Activated CD4-positive, alpha-beta T cell treated with anti-CD3 and anti-CD28 coated beads for 48 hours (primary cell): ENCODE data around the gene IGFBP2.

Experiments
- DNase-seq: peaks from one replicate; pipeline ENCODE4 v3.0.0-alpha.2; 2020

The IGFBP2 gene

GRCh38 chr2:216616083-216616678 is 17.0 kb upstream of the IGFBP2 start:
- no peak for DNase-seq

DNA sequence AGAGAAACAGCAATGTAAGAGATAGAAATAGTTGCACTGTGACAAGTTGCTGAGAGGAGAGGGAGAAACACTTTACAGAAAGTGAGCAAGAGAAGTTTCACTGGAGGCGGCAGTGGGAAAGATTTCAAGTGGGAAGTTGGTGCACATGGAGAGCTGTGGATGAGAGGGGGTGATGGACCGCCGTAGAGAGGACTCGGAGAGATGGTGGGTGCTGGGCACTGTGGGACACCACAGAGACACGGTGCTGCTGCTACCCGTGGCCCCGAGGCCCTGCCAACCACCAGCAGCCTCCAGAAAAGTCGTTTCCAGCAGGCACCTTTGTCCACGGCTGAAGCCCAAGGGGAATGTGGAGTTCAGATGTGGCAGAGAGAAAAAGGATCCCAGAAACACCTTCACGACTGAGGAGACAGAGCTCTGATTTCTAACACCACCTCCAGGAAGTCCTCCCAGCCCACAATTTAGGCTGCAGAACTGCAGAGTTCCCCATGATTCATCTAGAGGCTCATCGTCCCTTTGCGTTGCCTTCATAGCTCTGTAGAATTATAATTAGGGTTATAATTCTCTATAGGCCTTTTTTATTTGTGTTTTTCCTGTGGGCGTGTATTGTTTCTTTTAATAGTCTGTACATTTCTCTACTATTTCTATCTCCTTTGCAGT is 15.9 kb upstream of the IGFBP2 start:
- DNase-seq = no peak

GRCh38 chr2:216618785-216619184 is 14.4 kb upstream of the IGFBP2 start:
- DNase-seq = no peak

GRCh38 chr2:216619411-216620393 is 13.5 kb upstream of the IGFBP2 start:
- peak; percentile 4 for DNase-seq

- DNase-seq = no peak
Measured at GRCh38 chr2:216620786-216621185, 12.4 kb upstream of the IGFBP2 start.

DNA sequence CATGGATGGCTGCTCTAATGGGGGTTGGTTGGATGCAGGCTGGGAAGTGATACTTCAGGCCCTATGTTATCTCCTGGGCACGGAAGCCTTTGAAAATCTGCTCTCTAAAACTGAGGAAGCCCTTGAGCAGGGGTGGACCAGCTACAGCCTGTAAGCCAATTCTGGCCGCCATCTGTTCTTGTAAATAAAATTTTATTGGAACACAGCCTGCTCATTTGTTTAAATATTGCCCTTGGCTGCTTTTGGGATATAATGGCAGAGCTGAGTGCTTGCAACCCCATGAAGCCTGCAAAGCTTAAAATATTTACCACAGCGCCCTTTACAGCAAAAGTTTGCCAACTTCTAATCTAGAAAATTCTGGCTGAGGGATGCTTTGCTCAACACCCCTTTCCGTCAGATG is 11.9 kb upstream of the IGFBP2 start:
- DNase-seq = no peak

DNA sequence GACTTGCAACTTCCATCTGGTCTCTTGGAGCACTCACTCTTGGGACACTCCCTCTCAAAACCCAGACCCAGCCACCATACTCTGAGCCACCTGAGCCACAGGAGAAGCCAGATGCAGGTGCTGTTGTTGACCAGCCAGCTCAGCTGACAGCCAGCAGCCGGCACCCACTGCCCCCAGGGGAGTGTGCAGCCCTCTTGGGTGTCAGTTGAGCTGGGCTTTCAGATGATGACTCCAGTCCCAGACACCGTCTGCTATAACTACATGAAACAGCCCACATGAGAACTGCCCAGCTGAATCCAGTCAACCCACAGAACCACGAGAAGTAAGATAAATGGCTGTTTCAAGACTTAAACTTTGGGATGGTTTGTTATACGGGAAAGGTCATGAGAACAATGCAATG is 10.7 kb upstream of the IGFBP2 start:
- DNase-seq = no peak

DNA sequence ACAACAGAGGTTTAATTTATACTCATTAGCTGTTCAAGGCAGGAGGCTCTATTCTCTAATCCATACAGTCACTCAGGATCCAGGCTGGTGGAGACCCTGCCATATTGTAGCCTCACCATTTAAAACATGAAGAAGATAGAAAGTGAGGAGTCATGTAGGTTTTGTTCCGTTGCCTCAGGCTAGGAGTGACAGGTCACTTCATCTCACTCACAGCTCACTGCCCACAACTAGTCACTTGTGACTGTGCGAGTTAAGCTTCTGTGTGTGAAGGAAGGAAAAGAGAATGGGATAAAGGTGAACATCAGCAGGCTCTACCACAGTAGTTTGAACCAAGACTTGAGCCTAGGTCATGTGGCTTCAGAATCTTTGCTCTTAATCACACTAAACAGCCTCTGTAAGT is 9.0 kb upstream of the IGFBP2 start:
- no peak for DNase-seq

DNA sequence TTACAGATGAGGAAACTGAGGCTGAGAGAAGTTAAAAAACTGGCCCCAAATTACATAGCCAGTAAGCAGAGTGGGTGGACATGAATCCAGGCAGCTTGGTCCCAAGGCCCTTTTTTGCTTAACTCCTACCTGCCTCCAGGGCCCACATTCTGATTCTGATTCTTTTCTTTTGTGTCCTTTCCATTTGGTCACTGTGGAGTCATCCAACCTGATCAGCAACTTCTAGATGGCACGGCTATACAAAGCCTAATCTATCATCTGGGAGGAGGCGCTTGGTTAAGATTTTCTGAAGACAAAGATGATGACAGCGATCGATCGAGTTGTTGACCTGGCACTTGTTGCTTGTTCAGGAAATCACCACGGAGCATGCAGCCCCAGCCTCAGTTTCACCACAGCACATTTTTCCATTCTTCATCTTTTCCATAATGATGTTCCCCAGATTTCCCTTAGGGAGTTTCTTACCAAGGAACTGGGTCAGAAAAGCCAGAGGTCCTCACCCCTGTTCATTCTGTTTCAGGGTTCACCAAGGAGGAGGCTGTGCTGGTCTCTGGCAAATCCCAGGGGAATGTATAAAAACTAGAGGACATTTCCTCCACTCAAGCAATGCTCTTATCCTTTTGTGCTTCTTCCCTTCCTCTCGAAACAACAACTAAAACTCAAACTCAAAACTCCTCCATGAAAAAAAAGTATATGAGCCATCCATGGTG is 6.9 kb upstream of the IGFBP2 start:
- no peak for DNase-seq

- no peak for DNase-seq
Measured at GRCh38 chr2:216626875-216627245, 6.4 kb upstream of the IGFBP2 start.

DNA sequence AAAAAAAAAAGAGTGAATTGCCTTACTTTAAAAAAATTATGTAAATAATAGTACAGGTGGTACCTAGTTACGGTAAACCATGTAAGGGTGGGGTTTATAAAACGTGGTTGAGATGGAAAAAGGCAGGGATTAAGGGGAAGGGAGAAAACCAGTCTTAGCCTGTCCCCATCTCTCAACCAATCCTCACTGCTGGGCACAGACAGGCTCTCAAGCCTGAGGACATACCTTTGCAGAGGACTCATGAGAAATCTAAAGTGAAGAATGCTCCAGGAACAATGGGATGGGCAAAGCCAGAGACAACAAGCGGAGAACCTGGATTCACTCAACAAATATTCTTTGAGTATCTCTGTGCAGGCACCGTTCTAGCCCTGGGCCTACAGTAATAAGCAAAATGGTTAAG is 3.4 kb upstream of the IGFBP2 start:
- no peak for DNase-seq

DNA sequence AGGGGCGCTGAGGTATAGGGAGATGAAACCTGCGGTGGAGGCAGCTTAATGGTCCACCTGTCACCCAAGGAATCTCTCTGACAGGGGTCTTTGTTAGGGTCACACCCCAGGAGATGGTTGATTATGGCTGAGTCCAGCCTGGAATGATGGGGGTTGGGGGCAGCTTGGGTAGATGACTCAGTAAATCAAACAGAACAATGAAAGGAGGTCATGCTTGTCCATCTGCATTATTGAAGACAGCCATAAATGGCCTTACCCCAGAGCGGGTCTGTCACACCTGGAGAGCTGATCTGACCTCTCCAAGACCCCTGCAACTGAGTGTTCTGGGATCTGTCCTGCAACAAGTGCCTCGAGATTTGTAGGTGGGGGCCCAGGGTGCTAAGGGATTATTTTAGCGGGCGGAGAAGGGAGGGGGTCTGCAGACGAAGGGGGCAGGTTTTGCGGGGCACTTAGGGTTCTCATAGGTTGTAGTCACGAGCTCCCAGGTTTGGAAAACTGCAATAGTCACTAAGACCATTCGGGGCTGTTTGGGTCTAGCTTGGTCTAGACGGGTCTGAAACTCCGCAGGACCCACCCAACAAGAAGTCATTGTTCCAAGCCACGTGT is 771 bp upstream of the IGFBP2 start:
- no peak for DNase-seq

DNA sequence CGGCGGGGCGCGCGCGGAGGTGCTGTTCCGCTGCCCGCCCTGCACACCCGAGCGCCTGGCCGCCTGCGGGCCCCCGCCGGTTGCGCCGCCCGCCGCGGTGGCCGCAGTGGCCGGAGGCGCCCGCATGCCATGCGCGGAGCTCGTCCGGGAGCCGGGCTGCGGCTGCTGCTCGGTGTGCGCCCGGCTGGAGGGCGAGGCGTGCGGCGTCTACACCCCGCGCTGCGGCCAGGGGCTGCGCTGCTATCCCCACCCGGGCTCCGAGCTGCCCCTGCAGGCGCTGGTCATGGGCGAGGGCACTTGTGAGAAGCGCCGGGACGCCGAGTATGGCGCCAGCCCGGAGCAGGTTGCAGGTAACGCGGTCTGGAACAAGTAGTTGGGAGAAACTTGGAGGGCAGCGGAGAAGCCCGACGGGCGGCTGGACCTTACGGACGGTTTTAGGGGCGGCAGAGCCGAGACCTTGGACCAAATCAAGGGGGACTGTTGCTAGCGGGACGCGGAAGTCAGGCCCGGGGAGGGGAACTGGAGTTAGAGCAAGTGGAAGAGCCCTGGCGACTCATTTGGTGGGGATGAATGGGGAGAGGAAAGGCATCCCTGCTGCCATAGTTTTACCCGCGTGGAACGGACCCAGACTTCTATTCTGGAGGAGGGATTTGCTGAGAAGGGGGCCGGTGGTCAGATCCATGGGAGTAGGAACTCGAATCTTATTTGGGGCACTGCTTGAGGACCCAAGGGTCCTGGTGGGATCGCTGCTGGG is 573 bp downstream of the IGFBP2 start:
- DNase-seq = peak; percentile 4

DNA sequence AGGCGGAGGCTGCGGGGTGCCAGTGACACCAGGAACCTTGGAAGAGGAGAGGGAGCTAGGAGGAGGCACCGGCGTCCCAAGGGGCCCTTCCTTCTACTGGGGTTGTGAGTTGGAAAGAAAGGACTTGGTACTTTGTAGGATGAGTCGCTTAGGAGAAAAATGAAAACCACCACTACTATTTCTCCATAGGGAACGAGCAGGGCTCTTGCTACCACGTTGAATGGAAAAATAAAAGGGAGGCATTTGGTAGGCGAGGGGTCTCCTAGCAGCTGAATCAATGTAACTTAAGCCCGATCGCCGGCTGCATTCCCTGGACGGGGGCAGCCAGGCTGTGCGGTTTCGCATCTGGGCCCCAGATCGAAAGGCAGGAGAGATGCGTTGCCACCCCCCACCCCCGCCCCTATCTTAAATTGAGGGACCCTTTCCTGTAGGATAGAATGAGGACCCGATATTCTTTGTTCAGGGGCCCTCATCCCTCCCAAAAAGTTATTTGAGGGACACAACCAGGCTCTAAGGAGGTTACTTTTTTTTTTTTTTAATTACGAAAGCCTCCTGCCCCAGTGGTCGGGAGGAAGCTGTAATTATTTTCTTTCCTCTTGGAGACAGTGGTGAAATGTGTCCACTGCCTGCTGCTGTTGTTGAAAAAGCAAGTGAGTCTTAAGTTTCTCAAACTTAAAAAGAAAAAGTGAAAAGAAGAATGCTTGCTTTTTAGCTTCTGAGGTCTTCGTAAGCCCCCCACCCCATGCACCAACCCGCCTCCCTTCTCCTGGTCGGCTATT is 1.3 kb downstream of the IGFBP2 start:
- DNase-seq = no peak

GRCh38 chr2:216635171-216635570 is 2.0 kb downstream of the IGFBP2 start:
- DNase-seq = peak; percentile 8

GRCh38 chr2:216635701-216636550 is 2.7 kb downstream of the IGFBP2 start:
- DNase-seq = no peak

GRCh38 chr2:216636551-216637450 is 3.6 kb downstream of the IGFBP2 start:
- peak; percentile 5 for DNase-seq

- DNase-seq = no peak
Measured at GRCh38 chr2:216637472-216637871, 4.3 kb downstream of the IGFBP2 start.
